Measurements from ENCODE around the gene SPINT3. TPM values are rescaled to one million over a fixed set of nuclear protein-coding genes. Genes with fewer than 3 reads are reported as not detected.

The SPINT3 gene, protein sequence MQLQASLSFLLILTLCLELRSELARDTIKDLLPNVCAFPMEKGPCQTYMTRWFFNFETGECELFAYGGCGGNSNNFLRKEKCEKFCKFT
- total RNA-seq (not detected), polyA plus RNA-seq (under 1 TPM in 1 of 2 donors, not detected in 1; 0.18 TPM)
- long read RNA-seq, donor 1: 0 reads
- long read RNA-seq, donor 2: 0 reads
- long read RNA-seq, donor 3: 0 reads
- long read RNA-seq, donor 4: 0 reads
- long read RNA-seq, donor 5: 0 reads

DNA sequence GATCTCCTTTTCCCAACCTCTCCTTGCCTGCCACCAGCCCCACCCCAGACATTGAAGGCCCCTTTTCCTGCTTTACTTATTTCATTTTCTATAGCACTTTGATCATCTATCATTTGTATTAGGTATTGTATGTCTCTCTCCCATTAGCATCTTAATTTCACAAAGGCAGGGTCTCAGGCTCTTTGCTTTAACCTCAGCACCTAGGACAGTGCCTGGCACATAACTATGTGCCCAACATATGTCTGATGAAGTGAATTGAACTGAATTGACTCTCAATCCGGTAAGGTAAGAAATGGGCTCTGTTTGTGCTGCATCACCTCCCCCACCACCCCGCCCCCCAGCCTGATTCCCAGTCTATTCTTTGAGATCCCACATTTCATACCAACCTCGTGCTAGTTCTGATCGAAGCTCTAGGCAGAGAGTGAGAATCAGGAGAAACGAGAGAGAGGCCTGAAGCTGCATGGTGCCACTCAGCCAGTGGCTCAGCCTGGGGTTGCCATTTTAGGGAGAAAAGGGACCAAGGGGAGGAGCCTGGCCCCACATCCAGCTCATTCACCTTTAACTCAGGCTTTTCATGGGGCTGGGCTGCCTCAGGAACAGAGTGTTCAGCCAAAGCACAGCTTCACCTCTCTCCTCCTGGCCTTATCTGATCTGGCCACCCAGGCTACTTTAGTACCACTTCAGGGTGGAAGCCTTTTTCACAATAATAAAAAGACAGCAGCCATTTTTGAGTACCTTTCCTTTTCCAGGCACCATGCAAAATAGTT lies at the start of gene SPINT3:
SPINT3 (minus strand) TSS at position 476 of the 767 bp plus-strand sequence; CDS start at position 462, 14 bp downstream.
- no peak for ATAC-seq (ENCODE audit: insufficient read depth, low FRiP score)
- H3K9ac ChIP-seq (ENCODE audit: insufficient read depth in 1 of 2, low read length in 2 of 2): no peak within 1 kb of the TSS

DNA sequence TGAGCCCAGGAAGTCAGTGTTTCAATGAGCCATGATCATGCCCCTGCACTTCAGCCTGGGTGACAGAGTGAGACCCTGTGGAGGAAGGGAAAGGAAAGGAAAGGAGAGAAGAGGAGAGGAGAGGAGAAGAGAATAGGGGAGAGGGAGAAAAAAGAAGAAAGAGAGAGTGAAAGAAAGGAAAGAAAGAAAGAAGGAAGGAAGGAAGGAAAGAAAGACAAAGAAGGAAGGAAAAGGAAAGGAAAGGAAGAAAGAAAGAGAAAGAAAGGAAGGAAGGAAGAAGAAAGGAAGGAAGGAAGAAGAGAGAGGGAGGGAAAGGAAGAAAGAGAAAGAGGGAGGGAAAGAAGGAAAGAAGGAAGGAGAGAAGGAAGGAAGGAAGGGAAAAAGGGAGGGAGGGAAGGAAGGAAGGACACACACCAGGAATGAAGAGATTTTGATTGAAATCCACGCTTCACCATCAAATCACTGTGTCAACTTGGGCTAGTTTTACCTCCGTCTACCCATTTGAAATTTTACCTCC lies 49.4 kb upstream of the SPINT3 start:
- 88 to 93% methylated on average over 2 of the region's 2 CpGs for WGBS, 2 donors
- Histone ChIP-seq H3K36me3 (ENCODE audit: control insufficient read depth in 4 of 4, insufficient read depth in 4 of 4, low read length in 4 of 4) (no peaks in the 10 kb centered on the region), H3K4me1 (ENCODE audit: control insufficient read depth in 5 of 5, insufficient read depth in 5 of 5, low read length in 5 of 5) (no peaks in the 10 kb centered on the region), H3K4me3 (no peak overlapping the region), H3K9me3 (ENCODE audit: control insufficient read depth in 4 of 4, insufficient read depth in 3 of 4, low read length in 3 of 4) (no peaks in the 10 kb centered on the region), H3K27ac (ENCODE audit: low read depth in 1 of 2, low read length in 1 of 2) (no peak overlapping the region), H3K9ac (ENCODE audit: insufficient read depth in 1 of 2, low read length in 2 of 2) (no peak overlapping the region), H3K27me3 (ENCODE audit: control insufficient read depth in 3 of 3, insufficient read depth in 3 of 3, low read length in 2 of 3) (no peaks in the 10 kb centered on the region)
- TF ChIP-seq, protein P1, sequence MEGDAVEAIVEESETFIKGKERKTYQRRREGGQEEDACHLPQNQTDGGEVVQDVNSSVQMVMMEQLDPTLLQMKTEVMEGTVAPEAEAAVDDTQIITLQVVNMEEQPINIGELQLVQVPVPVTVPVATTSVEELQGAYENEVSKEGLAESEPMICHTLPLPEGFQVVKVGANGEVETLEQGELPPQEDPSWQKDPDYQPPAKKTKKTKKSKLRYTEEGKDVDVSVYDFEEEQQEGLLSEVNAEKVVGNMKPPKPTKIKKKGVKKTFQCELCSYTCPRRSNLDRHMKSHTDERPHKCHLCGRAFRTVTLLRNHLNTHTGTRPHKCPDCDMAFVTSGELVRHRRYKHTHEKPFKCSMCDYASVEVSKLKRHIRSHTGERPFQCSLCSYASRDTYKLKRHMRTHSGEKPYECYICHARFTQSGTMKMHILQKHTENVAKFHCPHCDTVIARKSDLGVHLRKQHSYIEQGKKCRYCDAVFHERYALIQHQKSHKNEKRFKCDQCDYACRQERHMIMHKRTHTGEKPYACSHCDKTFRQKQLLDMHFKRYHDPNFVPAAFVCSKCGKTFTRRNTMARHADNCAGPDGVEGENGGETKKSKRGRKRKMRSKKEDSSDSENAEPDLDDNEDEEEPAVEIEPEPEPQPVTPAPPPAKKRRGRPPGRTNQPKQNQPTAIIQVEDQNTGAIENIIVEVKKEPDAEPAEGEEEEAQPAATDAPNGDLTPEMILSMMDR (IDR thresholded peaks at IDR 0.05; ENCODE audit: control extremely low read depth, extremely low read depth): no peak
- no peak for ATAC-seq (ENCODE audit: insufficient read depth, low FRiP score)
- no peak for DNase-seq

More for the DNA sequence above, at the start of gene SPINT3:
- no peaks in the 10 kb centered on the region for H3K4me1 ChIP-seq (ENCODE audit: control insufficient read depth in 5 of 5, insufficient read depth in 5 of 5, low read length in 5 of 5)
- DNase-seq: no peak
- TF ChIP-seq, protein P1 (IDR thresholded peaks at IDR 0.05; ENCODE audit: control extremely low read depth, extremely low read depth): no peak
- no peak within 1 kb of the TSS for H3K27ac ChIP-seq (ENCODE audit: low read depth in 1 of 2, low read length in 1 of 2)
- no peaks in the 10 kb centered on the region for H3K27me3 ChIP-seq (ENCODE audit: control insufficient read depth in 3 of 3, insufficient read depth in 3 of 3, low read length in 2 of 3)
- no peak within 1 kb of the TSS for H3K4me3 ChIP-seq
- H3K9me3 ChIP-seq (ENCODE audit: control insufficient read depth in 4 of 4, insufficient read depth in 3 of 4, low read length in 3 of 4): no peaks in the 10 kb centered on the region
- 69 to 74% methylated on average over 5 of the region's 5 CpGs for WGBS, 2 donors
- H3K36me3 ChIP-seq (ENCODE audit: control insufficient read depth in 4 of 4, insufficient read depth in 4 of 4, low read length in 4 of 4): no peaks in the 10 kb centered on the region

DNA sequence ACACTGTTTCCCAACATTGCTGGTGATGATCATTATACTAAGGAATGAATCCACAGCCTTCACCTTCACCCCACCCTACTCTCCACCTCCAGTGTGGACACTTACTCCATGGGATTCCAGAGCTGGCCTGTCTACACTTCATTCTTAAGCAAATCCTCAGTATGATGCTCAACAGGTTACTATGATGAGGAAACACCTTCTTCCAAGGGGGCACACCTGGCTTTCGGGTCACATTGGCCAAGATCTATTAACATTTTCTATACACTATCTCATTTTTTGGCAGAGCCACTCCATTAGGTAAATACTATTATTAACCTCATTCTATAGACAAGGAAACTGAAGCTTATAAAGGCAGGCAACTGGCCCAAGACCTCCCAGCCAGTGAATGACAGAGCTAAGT lies 39.8 kb upstream of the SPINT3 start:
- H3K9ac ChIP-seq (ENCODE audit: insufficient read depth in 1 of 2, low read length in 2 of 2): no peak overlapping the region
- no peaks in the 10 kb centered on the region for H3K4me1 ChIP-seq (ENCODE audit: control insufficient read depth in 5 of 5, insufficient read depth in 5 of 5, low read length in 5 of 5)
- no peaks in the 10 kb centered on the region for H3K36me3 ChIP-seq (ENCODE audit: control insufficient read depth in 4 of 4, insufficient read depth in 4 of 4, low read length in 4 of 4)
- H3K27me3 ChIP-seq (ENCODE audit: control insufficient read depth in 3 of 3, insufficient read depth in 3 of 3, low read length in 2 of 3): no peaks in the 10 kb centered on the region
- 78 to 89% methylated on average over 1 of the region's 1 CpG for WGBS, 2 donors
- TF ChIP-seq, protein P1 (IDR thresholded peaks at IDR 0.05; ENCODE audit: control extremely low read depth, extremely low read depth): no peak
- ATAC-seq (ENCODE audit: insufficient read depth, low FRiP score): no peak
- no peaks in the 10 kb centered on the region for H3K9me3 ChIP-seq (ENCODE audit: control insufficient read depth in 4 of 4, insufficient read depth in 3 of 4, low read length in 3 of 4)
- H3K4me3 ChIP-seq: no peak overlapping the region
- no peak for DNase-seq
- no peak overlapping the region for H3K27ac ChIP-seq (ENCODE audit: low read depth in 1 of 2, low read length in 1 of 2)

Measured in lung (tissue), 16 donors.